ENCODE measurements around the gene ZC3H12A. TPM values are rescaled to one million over a fixed set of nuclear protein-coding genes. Genes with fewer than 3 reads are reported as not detected.
A peak's percentile ranks its signal among the peaks of the same experiment; 100 is the strongest.

ZC3H12A gene
- 10 to 100 TPM; 15.5 to 26.7 (median 17.6) TPM for polyA plus RNA-seq (ENCODE audit: low read depth in 6 of 6)

DNA sequence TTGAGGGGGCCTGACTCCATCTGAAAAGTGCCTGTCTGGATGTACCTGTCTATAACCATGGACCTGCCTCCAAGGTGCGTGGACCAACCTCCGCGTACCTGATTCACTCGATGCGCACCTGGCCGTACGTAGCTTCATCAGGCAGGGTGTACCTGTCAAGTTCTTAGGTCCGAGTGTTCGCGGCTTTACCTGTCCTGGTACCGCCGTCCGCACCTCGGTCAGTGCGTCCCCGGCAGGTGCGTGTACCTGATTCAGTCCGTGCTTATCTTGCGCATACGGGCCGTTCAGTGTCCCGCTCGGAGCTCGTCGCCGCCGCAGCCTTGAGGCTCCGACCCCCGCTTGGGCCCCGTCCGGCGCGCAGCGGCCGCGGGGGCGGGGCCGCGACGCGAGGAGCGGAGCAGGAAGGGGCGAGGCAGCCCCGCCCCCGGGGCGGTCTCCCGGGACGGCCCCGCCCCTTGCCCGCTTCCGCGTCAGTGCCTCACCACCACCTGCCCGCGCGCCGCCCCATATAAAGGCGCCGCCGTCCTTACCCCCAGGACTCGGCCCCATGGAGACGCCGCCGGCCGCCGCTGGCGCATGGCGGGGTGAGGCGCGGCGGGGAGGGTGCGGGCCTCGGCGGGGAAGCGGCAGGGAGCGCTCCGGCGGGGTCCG, at the start of gene ZC3H12A:
Gene ZC3H12A, plus strand, starts transcription at position 535 of the 651 bp plus-strand sequence. CDS start 917 bp downstream, outside the sequence.
- H3K27me3 Mint-ChIP-seq: peaks cover 0 to 24% (median 9%) of the 10 kb centered on the region in 3 donors
- H3K4me1 Mint-ChIP-seq: peaks cover 39 to 57% (median 57%) of the 10 kb centered on the region in 3 donors
- peak within 1 kb of the TSS; percentile 87 to 97 (median 96) for H3K4me3 Mint-ChIP-seq
- DNase-seq (peak; percentile 96), ATAC-seq (ENCODE audit: low read depth in 2 of 2) (peak; percentile 61 to 67)
- peak within 1 kb of the TSS; percentile 95 to 99 (median 99) for H3K27ac Mint-ChIP-seq
- no peaks in the 10 kb centered on the region for H3K9me3 Mint-ChIP-seq
- no peaks in the 10 kb centered on the region for H3K36me3 Mint-ChIP-seq

DNA sequence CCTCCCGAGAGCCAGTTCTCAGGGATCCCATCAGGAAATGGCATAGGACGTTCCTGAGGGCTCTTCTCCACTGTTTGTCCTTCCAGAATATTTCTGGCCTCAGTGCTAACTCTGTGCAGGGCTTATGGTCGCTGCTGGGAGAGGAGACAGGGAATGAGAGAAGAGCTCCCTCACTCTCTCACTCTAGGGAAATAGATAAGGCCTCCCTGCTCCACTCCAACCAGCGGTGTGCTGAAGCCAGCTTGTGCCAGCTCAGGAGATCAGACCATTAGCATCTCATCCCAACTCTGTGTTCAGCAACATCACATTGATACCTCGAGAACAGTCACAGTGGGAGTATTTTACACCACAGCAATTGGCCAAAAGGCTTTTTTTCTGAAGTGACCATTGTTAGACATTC, 49.2 kb upstream of the ZC3H12A start:
- H3K4me3 Mint-ChIP-seq: no peak overlapping the region

DNA sequence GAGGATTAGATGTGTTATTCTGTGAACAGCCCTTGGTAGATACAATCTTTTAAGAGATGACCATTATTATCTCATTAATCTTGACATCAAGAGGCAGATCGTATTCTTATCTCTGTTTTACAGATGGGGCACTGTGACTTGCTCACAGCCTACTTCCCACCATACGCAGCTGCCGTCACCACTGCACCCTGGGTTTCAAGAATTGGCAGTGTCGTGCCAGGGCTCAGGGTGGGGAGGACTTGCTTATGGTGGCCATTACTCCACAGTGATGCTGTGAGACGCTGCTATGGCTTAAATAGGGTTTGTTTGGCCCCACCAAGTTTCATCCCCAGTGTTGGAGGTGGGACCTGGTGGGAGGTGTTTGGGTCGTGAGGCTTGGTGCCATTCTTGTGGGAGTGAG, 45.4 kb upstream of the ZC3H12A start:
- no peaks in the 10 kb centered on the region for H3K4me1 Mint-ChIP-seq
- no peak overlapping the region for H3K4me3 Mint-ChIP-seq
- H3K9me3 Mint-ChIP-seq: no peaks in the 10 kb centered on the region
- ATAC-seq (ENCODE audit: low read depth in 2 of 2): no peak
- no peak overlapping the region for H3K27ac Mint-ChIP-seq
- H3K27me3 Mint-ChIP-seq: peaks cover 15 to 55% (median 55%) of the 10 kb centered on the region in 3 donors
- DNase-seq: no peak
- no peaks in the 10 kb centered on the region for H3K36me3 Mint-ChIP-seq

More for the DNA sequence above, 49.2 kb upstream of the ZC3H12A start:
- H3K36me3 Mint-ChIP-seq: no peaks in the 10 kb centered on the region
- no peaks in the 10 kb centered on the region for H3K4me1 Mint-ChIP-seq
- H3K27ac Mint-ChIP-seq: no peak overlapping the region
- H3K9me3 Mint-ChIP-seq: no peaks in the 10 kb centered on the region
- no peak for ATAC-seq (ENCODE audit: low read depth in 2 of 2)
- H3K27me3 Mint-ChIP-seq: peaks cover 30 to 60% (median 59%) of the 10 kb centered on the region in 3 donors
- no peak for DNase-seq

DNA sequence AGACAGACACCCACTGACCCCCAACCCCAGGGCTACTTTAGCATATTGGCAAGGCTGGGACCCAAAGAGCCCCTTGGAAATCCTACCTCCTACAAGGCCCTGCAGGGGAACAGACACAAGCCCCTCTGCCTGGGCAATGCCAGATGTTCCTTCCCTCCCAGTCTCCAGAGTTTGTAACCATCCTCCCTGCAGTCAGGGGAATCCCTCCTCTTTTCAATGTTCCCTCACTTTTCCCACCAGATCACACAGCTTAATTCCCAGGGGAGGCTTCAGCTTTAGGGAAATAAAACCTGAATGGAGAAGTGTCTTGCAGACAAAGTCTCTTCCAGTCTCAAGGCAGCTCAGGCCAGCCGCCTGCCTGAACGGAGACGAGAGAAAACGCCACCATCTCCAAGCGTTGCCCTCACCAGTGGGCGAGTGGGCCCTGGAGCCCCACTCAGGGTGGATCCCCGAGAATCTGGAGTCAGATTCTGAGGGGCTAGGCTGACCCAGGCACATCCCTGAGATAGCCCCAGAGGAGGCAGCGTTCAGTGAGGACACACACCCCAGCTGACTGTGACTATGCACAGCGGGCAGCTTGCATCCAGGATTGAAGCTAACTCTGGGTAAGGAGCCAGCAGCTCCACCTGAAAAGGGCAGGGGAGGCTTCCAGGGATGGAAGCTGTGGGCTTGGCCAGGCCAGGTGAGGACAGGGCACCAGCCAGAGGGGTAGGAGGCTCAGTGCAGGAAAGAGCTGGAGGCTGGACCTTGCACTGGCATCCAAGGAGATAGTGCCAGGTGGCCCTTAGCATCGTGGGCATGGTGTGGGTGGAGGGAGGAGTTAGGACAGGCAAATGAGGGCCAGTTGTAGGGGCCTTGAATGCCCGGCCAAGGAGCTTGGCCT, 44.0 kb upstream of the ZC3H12A start:
- Mint-ChIP-seq H3K9me3 (no peaks in the 10 kb centered on the region), H3K27me3 (peaks cover 14 to 55% (median 51%) of the 10 kb centered on the region in 3 donors), H3K4me1 (no peaks in the 10 kb centered on the region)

DNA sequence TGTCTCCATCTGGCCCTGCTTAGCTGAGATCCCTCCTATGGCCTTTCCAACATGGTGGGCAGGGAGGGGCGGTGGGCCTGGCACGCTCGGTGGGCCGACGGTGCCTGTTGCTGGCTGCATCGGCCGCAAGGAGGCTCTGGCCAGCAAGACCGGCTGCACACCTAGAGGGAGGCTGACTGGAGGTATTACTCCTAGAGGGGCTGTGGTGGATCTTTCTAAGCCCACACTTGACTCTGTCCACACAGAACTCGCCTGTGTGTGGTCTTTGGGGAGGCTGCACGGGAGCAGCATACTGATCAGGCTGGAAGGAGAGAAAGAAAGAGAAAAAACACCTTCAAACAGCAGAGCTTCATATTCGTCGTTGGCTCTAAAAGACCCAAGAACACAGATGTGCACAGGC, 41.7 kb upstream of the ZC3H12A start:
- Mint-ChIP-seq H3K36me3 (no peaks in the 10 kb centered on the region), H3K4me1 (no peaks in the 10 kb centered on the region), H3K4me3 (no peak overlapping the region), H3K27ac (no peak overlapping the region), H3K27me3 (peaks cover 14 to 46% (median 43%) of the 10 kb centered on the region in 3 donors), H3K9me3 (no peaks in the 10 kb centered on the region)
- ATAC-seq (ENCODE audit: low read depth in 2 of 2) (no peak), DNase-seq (no peak)

More for the DNA sequence above, 44.0 kb upstream of the ZC3H12A start:
- Mint-ChIP-seq H3K4me3 (no peak overlapping the region), H3K36me3 (no peaks in the 10 kb centered on the region), H3K27ac (peak overlapping the region in 1 of 6 donors; percentile 65)
- DNase-seq: no peak
- ATAC-seq (ENCODE audit: low read depth in 2 of 2): no peak

DNA sequence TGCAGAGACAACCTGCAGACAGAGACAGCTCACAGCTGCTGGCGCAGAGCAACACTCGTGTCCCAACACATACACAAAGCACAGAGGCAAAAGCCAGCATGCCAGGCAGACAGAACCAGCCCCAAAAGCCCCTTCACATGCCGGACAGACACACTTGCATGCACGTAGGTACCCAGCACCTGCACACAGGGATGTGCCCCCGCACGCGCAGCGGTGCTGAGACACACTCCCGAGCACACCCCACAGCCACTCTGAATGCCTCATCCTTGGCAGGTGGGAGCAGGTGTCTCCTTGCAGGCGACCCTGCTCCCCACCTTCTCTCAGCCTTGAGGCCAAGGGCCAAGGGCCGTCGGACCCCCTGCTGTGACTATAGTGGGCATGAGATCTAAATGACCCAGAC, 41.2 kb upstream of the ZC3H12A start:
- Mint-ChIP-seq H3K27ac (no peak overlapping the region), H3K27me3 (peaks cover 14 to 48% (median 47%) of the 10 kb centered on the region in 3 donors), H3K9me3 (no peaks in the 10 kb centered on the region), H3K36me3 (no peaks in the 10 kb centered on the region), H3K4me1 (no peaks in the 10 kb centered on the region), H3K4me3 (no peak overlapping the region)
- ATAC-seq (ENCODE audit: low read depth in 2 of 2) (no peak), DNase-seq (no peak)

DNA sequence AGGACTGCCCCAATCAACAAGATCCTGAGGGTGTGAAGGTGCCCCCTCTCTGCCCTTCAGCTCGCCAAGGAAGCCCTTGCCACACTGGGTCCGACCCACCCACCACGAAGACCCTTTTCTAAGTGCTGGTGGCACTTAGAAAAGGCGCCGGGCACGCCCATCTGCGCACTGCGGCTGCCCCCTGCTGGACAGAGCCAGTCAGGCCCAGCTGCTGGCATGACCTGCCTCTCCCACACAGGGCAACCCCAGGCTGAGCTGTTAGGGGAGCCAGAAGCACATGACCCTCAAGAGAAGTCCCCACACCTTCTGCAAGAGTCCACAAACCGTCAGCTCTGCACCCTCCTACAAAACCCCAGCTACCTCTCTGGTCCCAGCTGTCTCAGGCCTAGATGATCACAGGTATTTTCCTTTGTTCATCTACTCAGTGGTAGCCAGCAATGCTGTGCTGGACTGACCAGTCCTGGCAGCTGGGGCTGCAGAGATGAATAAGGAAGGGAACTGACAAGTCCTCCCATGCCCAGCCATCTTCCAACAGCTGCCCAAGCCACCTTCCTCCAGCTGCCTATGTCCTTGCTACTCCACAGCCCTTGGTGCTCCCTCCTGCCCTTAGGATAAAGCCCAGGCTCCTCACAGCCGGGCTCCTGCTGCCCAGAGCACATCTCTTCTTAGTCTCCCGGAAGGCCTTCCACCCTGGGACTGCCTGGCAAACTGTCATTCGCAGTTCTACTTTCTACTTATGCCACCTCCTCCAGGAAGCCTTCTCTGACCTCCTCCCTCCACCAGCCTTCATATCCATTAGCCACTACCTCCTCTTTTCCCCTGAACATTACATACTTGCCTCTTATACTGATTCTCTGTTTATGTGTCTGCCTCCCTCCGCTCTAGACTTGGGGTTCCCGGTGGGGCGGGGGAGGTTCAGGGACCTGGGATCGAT, 39.8 kb upstream of the ZC3H12A start:
- Mint-ChIP-seq H3K4me3 (no peak overlapping the region), H3K9me3 (no peaks in the 10 kb centered on the region), H3K36me3 (no peaks in the 10 kb centered on the region), H3K27ac (no peak overlapping the region), H3K4me1 (no peaks in the 10 kb centered on the region), H3K27me3 (peaks cover 4 to 47% (median 40%) of the 10 kb centered on the region in 3 donors)
- ATAC-seq (ENCODE audit: low read depth in 2 of 2) (peak; percentile 75 to 89), DNase-seq (peak; percentile 55)

DNA sequence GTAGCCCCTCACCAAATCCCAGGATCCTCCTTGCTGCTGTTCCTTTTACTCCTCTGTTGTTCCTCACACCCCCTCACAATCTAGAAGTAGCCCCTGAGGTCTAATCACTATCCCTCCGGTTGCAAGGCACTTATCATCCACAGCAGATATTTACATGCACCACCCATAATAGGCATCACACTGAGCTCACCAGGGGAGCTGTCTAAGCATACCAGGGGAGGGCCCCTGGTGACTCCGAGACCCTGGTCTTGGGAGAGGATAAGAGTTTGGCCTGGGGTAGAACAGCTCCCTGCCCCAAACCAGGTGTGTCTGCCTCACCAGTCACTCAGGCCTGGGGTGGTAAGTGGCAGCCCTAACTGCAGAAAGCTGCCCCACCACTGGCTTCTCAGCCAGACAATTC, 37.3 kb upstream of the ZC3H12A start:
- H3K36me3 Mint-ChIP-seq: no peaks in the 10 kb centered on the region
- no peaks in the 10 kb centered on the region for H3K4me1 Mint-ChIP-seq
- H3K4me3 Mint-ChIP-seq: no peak overlapping the region
- no peak for ATAC-seq (ENCODE audit: low read depth in 2 of 2)
- H3K27me3 Mint-ChIP-seq: peaks cover 9 to 32% (median 27%) of the 10 kb centered on the region in 3 donors
- no peak for DNase-seq
- H3K27ac Mint-ChIP-seq: peak overlapping the region in 1 of 6 donors; percentile 72
- no peaks in the 10 kb centered on the region for H3K9me3 Mint-ChIP-seq

DNA sequence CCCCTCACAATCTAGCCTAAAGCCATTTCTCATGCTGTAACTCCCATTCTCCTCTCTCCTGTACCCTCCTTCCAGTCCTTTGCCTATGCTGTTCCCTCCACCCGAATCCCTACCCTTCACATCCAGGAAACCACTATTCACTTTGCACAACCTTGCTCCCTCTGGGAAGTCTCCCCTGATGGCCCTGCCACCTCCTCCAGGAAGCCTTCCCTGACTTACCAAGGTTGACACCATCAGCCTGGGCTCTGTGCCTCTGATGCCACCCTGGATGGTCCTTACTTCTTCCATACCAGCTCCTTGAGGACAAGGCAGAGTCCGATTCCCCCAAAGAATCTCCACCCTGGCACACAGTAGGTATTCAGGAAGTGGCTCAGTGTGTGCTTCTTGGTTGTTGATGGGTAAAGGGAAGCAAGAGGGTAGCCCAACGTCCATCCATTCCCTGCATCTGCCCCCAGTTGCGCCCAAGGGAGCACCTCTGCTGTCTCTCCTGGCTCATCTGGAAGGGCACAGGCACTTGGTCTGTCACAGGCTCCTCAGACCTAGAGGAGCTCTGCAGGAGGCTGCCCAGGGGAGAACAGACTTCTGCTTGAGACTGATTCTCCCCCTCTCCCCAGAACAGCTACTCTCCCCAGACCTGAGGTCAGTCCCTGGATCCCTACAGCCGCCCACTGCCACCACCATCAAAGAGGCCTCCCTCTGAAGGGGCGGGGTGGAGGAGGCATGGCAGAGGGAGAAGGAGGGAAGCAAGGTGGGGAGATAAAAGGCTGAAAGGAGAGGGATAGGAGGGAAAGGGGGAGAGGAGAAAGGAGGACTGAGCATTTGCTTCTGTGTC, 36.1 kb upstream of the ZC3H12A start:
- ATAC-seq (ENCODE audit: low read depth in 2 of 2) (no peak), DNase-seq (no peak)
- H3K27ac Mint-ChIP-seq: peak overlapping the region in 1 of 6 donors; percentile 83
- no peaks in the 10 kb centered on the region for H3K9me3 Mint-ChIP-seq
- no peak overlapping the region for H3K4me3 Mint-ChIP-seq
- H3K4me1 Mint-ChIP-seq: no peaks in the 10 kb centered on the region
- peaks cover 9 to 39% (median 38%) of the 10 kb centered on the region in 3 donors for H3K27me3 Mint-ChIP-seq
- no peaks in the 10 kb centered on the region for H3K36me3 Mint-ChIP-seq

DNA sequence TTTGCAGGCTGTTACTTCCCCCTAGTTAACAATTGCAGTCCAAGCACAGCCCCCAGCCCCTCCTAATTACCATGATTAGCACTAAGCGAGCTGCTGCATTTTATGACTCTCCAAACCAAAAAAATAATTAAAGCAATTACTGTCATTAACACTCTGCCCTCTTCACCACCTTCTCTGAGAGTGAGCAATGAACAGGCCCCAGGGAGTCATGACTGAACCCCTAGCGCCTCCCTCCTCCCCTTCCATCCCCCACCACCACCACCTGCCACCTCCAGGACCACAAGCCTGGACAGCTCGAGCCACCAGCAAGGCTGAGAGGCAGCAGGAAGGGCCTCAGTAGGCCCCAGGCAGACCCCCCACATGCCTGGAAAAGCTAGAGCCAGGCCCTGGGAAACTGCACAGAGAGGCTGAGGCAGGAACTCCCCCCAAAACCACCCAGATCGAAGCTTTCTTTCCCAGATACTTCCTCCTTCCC, 35.5 kb upstream of the ZC3H12A start:
- Mint-ChIP-seq H3K4me3 (no peak overlapping the region), H3K27me3 (peaks cover 9 to 41% (median 39%) of the 10 kb centered on the region in 3 donors), H3K4me1 (no peaks in the 10 kb centered on the region), H3K36me3 (no peaks in the 10 kb centered on the region), H3K27ac (no peak overlapping the region), H3K9me3 (no peaks in the 10 kb centered on the region)
- ATAC-seq (ENCODE audit: low read depth in 2 of 2): no peak
- no peak for DNase-seq

DNA sequence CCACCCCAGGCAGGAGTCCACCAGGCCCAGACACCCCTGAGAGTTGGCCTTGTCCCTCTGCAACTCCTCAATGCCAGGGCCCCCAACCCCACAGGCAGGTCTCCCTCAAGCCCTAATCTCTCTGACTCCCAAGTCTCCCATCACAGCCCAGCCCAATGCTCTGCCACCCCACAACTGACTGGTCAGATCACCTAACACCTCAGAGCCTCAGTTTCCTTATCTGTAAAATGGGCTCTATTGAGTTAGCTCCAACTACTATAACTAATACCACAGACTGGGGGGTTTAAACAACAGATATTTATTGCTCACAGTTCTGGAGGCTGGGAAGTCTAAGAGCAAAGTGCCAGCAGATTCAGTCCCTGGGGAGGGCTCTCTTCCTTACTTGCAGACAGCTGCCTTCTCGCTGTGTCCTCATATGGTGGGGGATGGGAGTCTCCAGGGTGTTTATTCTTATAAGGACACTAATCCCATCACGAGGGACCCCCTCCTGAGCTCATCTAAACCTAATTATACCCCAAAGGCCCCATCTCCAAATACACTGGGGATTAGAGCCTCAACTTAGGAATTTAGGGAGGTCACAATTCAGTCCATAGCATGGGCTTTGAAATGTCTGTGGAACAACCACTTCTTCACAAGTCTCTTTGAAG, 34.9 kb upstream of the ZC3H12A start:
- H3K9me3 Mint-ChIP-seq: no peaks in the 10 kb centered on the region

DNA sequence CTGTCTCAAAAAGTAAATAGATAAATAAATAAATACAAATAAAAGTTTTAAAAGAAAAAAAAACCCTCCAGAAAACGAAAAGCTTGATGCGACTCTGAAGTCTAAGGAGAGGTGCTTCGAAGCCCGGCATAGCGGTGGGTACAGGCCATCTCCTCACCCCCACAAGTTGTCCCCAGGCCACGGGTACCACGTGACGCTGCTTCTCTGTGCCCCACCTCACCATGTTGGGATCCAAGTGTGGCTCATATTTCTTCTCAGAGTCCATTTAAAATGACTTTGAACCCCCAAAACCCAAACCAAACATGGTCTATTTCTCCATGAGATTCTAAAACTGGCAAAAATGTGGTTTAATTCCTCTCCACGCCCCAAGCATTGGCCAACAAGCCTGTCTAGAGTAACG, 32.9 kb upstream of the ZC3H12A start:
- no peaks in the 10 kb centered on the region for H3K9me3 Mint-ChIP-seq
- H3K27ac Mint-ChIP-seq: no peak overlapping the region
- no peaks in the 10 kb centered on the region for H3K36me3 Mint-ChIP-seq
- H3K4me3 Mint-ChIP-seq: peak overlapping the region in 1 of 8 donors; percentile 9
- DNase-seq (no peak), ATAC-seq (ENCODE audit: low read depth in 2 of 2) (no peak)
- H3K27me3 Mint-ChIP-seq: peaks cover 5 to 46% (median 39%) of the 10 kb centered on the region in 3 donors
- no peaks in the 10 kb centered on the region for H3K4me1 Mint-ChIP-seq

More for the DNA sequence above, 34.9 kb upstream of the ZC3H12A start:
- Mint-ChIP-seq H3K27me3 (peaks cover 5 to 41% (median 39%) of the 10 kb centered on the region in 3 donors), H3K36me3 (no peaks in the 10 kb centered on the region), H3K27ac (no peak overlapping the region), H3K4me1 (no peaks in the 10 kb centered on the region), H3K4me3 (no peak overlapping the region)
- no peak for DNase-seq
- ATAC-seq (ENCODE audit: low read depth in 2 of 2): no peak
